ENCODE data around the gene COMMD4.

The COMMD4 gene

DNA sequence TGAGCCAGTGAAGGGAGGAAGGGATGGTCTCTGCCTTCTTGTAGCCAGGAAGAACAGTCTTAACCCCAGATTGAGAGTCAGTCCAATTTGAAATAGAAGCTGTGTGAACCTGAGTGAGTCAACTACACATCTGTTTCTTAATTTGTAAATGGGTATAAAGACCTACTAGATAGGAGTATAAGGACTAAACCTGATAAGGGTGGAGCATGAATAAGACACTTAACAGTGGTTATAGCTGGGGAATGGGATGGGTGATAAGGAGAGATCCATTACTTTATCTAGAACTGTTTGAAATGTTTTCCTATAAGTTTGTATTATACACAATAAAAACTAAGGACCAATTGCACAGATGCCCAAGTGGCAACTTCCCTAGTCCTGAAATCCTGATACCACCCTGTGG, 31.1 kb downstream of the COMMD4 start:
- Histone ChIP-seq H2AFZ (ENCODE audit: low read length) (no peak overlapping the region), H3K9me3 (ENCODE audit: insufficient read depth, low read depth, low read length) (no peaks in the 10 kb centered on the region), H3K9me2 (replicated peaks; ENCODE audit: low read depth, low read length) (no peaks in the 10 kb centered on the region), H3K79me2 (ENCODE audit: insufficient read depth, low read length) (peaks cover 24% of the 10 kb centered on the region), H3K9ac (ENCODE audit: low read depth, low read length, poor library complexity, severe bottlenecking) (peak overlapping the region; percentile 88), H3F3A (ENCODE audit: low read depth) (no peaks in the 10 kb centered on the region), H3K27me3 (ENCODE audit: insufficient read depth, low read length, poor library complexity, severe bottlenecking) (no peaks in the 10 kb centered on the region), H4K20me1 (ENCODE audit: insufficient read depth, low read length, poor library complexity, severe bottlenecking) (no peaks in the 10 kb centered on the region), H3K4me2 (ENCODE audit: low read depth, low read length, poor library complexity, severe bottlenecking) (peak overlapping the region; percentile 93), H3K36me3 (ENCODE audit: insufficient read depth, low read length) (peaks cover 33% of the 10 kb centered on the region), H3K4me3 (ENCODE audit: low read length, poor library complexity, severe bottlenecking) (peak overlapping the region; percentile 85), H3K4me1 (ENCODE audit: insufficient read depth, low read length, poor library complexity, severe bottlenecking) (peaks cover 17% of the 10 kb centered on the region)
- no peak for TF ChIP-seq EZH2phosphoT487 (IDR thresholded peaks at IDR 0.05; ENCODE audit: borderline replicate concordance)
- TF ChIP-seq, protein P1, sequence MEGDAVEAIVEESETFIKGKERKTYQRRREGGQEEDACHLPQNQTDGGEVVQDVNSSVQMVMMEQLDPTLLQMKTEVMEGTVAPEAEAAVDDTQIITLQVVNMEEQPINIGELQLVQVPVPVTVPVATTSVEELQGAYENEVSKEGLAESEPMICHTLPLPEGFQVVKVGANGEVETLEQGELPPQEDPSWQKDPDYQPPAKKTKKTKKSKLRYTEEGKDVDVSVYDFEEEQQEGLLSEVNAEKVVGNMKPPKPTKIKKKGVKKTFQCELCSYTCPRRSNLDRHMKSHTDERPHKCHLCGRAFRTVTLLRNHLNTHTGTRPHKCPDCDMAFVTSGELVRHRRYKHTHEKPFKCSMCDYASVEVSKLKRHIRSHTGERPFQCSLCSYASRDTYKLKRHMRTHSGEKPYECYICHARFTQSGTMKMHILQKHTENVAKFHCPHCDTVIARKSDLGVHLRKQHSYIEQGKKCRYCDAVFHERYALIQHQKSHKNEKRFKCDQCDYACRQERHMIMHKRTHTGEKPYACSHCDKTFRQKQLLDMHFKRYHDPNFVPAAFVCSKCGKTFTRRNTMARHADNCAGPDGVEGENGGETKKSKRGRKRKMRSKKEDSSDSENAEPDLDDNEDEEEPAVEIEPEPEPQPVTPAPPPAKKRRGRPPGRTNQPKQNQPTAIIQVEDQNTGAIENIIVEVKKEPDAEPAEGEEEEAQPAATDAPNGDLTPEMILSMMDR (conservative IDR thresholded peaks at IDR 0.05; ENCODE audit: low read length) = no peak

DNA sequence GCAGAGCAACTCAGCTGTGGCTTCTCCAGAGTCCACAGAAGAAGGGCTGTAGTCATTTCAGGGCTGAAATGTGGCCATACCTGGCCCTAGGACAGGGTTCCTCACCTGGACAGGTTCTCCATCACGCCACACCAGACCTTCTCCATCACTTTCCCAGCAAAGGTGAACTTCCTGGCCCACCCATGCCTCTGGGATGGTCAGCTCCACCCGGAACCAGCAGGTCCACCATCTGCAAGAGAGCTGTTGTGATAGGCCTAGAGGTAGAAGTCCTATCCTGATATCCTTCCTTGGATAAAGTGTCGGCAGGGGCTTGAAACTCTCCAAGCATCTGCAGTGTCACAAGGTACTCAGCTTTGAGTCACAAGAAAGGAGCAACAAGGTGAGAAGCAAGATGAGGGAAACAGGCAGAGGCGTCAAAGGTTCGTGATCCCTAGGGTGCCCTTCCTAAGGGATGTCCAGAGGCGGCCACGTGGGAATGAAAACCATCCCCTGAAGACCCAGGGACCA, 31.6 kb downstream of the COMMD4 start:
- peak overlapping the region; percentile 93 for H3K4me2 ChIP-seq (ENCODE audit: low read depth, low read length, poor library complexity, severe bottlenecking)
- peak overlapping the region; percentile 88 for H3K9ac ChIP-seq (ENCODE audit: low read depth, low read length, poor library complexity, severe bottlenecking)

DNA sequence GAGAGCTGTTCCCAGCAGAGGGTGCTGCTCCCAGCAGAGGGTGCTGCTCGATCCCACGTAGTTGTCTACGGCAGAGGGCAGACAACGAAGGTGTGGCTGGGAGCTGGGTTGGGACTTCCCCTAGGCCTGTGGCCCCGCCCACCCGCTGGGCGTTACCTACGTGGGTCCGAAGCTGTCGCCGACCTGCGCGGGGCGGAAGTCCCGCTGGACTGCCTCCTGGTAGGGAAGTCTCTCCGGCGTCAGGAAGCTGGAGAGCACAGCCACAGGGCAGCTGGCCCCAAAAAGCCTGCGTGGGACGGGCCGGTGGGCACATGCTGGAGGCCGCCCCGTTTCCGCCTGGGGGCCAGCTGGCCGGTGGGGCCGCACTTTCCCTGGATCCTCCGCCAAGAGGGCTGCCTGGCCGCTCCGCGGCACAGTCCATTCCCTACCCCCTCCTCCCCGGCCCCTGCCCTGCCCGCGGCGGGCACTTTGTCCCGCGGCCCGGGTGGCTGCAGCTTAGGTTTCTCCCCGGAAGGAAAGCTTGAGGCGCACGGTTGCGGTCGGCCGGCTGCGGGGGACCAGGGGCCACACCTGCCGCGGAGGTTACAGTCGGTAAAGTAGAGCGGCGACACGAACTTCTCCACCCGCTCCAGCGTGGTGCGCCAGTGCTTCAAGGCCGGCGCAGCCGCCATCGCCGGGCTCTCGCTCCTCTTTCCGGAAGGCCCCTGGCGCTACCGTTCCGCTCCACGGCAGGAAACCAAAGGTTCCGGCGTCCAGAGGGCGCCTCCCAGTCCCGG, 32.2 kb downstream of the COMMD4 start, which contains the start of gene MAN2C1:
Gene MAN2C1 (minus strand): TSS at position 695 of the 776 bp plus-strand sequence. CDS start 24 bp downstream, at position 671.
- no peaks in the 10 kb centered on the region for H3K9me2 ChIP-seq (replicated peaks; ENCODE audit: low read depth, low read length)
- no peaks in the 10 kb centered on the region for H3K27me3 ChIP-seq (ENCODE audit: insufficient read depth, low read length, poor library complexity, severe bottlenecking)
- H3K79me2 ChIP-seq (ENCODE audit: insufficient read depth, low read length) = peaks cover 24% of the 10 kb centered on the region
- H4K20me1 ChIP-seq (ENCODE audit: insufficient read depth, low read length, poor library complexity, severe bottlenecking) = no peaks in the 10 kb centered on the region
- H3F3A ChIP-seq (ENCODE audit: low read depth) = no peaks in the 10 kb centered on the region
- H3K36me3 ChIP-seq (ENCODE audit: insufficient read depth, low read length) = peaks cover 42% of the 10 kb centered on the region
- peak within 1 kb of the TSS; percentile 93 for H3K4me2 ChIP-seq (ENCODE audit: low read depth, low read length, poor library complexity, severe bottlenecking)
- peak within 1 kb of the TSS; percentile 85 for H3K4me3 ChIP-seq (ENCODE audit: low read length, poor library complexity, severe bottlenecking)
- H2AFZ ChIP-seq (ENCODE audit: low read length) = peak within 1 kb of the TSS; percentile 78
- H3K9me3 ChIP-seq (ENCODE audit: insufficient read depth, low read depth, low read length) = no peaks in the 10 kb centered on the region
- H3K9ac ChIP-seq (ENCODE audit: low read depth, low read length, poor library complexity, severe bottlenecking) = peak within 1 kb of the TSS; percentile 88
- TF ChIP-seq, protein P1 (conservative IDR thresholded peaks at IDR 0.05; ENCODE audit: low read length) = no peak; the same call in 1 of the 2 replicates
- TF ChIP-seq EZH2phosphoT487 (IDR thresholded peaks at IDR 0.05; ENCODE audit: borderline replicate concordance) = no peak
- H3K4me1 ChIP-seq (ENCODE audit: insufficient read depth, low read length, poor library complexity, severe bottlenecking) = peaks cover 17% of the 10 kb centered on the region

More for the DNA sequence above, 31.6 kb downstream of the COMMD4 start:
- peaks cover 17% of the 10 kb centered on the region for H3K4me1 ChIP-seq (ENCODE audit: insufficient read depth, low read length, poor library complexity, severe bottlenecking)
- H4K20me1 ChIP-seq (ENCODE audit: insufficient read depth, low read length, poor library complexity, severe bottlenecking) = no peaks in the 10 kb centered on the region
- peaks cover 24% of the 10 kb centered on the region for H3K79me2 ChIP-seq (ENCODE audit: insufficient read depth, low read length)
- peak overlapping the region; percentile 85 for H3K4me3 ChIP-seq (ENCODE audit: low read length, poor library complexity, severe bottlenecking)
- peaks cover 37% of the 10 kb centered on the region for H3K36me3 ChIP-seq (ENCODE audit: insufficient read depth, low read length)
- H3F3A ChIP-seq (ENCODE audit: low read depth) = no peaks in the 10 kb centered on the region
- H3K9me2 ChIP-seq (replicated peaks; ENCODE audit: low read depth, low read length) = no peaks in the 10 kb centered on the region
- no peak overlapping the region for H2AFZ ChIP-seq (ENCODE audit: low read length)
- no peaks in the 10 kb centered on the region for H3K9me3 ChIP-seq (ENCODE audit: insufficient read depth, low read depth, low read length)
- no peak for TF ChIP-seq EZH2phosphoT487 (IDR thresholded peaks at IDR 0.05; ENCODE audit: borderline replicate concordance)
- TF ChIP-seq, protein P1 (conservative IDR thresholded peaks at IDR 0.05; ENCODE audit: low read length) = peak; percentile 89; the same call in 1 of the 2 replicates
- no peaks in the 10 kb centered on the region for H3K27me3 ChIP-seq (ENCODE audit: insufficient read depth, low read length, poor library complexity, severe bottlenecking)
